Spleen (tissue), 7 donors: ENCODE measurements around the gene CD320.

ENCODE experiments used
- POLR2AphosphoS5 ChIP-seq, 3 donors: sonication (generic); formaldehyde crosslinking; IDR thresholded peaks; one replicate each; pipeline ENCODE4 v1.5.1; 2017; ENCODE audit warnings: antibody characterized with exemption in 3 of 3
- TF ChIP-seq, protein P1 (sequence below), 11 experiments: fragments of 200-600 bp in 7 of 11; fragments of 450-650 bp in 4 of 11; sonication (generic) in 4 of 11; IDR thresholded peaks in 8 of 11; conservative IDR thresholded peaks in 3 of 11; 1 replicate in 7 of 11; 2 replicates in 4 of 11; pipeline versions ENCODE4 v1.4.0 to v1.8.0; 2016 to 2021; ENCODE audit warnings: antibody characterized with exemption in 11 of 11, inconsistent platforms in 4 of 11, mild to moderate bottlenecking in 1 of 11
- donor health status: DM: no; HTN: no; CAD: no; lungs with moderate emphysema.
- donor health status: DM: no; HTN: no; CAD: no.
- donor health status: DM: no; HTN: no; CAD: no.

DNA sequence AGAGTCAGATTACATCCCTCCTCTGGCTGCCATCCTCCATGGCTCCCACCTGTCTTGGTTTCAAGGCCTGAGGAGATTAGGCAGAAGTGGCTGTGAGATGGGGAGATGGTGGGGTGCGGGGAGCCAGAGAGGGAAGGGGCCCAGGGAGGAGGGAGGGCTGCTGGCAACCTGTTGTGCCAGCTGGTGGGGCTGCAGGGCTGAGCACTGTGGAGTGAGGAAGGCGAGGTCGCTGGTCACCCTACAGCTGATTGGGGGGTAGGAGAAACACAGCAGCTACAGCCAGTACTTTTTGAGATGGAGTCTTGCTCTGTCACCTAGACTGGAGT lies 48.3 kb downstream of the CD320 start:
- TF ChIP-seq, protein P1, sequence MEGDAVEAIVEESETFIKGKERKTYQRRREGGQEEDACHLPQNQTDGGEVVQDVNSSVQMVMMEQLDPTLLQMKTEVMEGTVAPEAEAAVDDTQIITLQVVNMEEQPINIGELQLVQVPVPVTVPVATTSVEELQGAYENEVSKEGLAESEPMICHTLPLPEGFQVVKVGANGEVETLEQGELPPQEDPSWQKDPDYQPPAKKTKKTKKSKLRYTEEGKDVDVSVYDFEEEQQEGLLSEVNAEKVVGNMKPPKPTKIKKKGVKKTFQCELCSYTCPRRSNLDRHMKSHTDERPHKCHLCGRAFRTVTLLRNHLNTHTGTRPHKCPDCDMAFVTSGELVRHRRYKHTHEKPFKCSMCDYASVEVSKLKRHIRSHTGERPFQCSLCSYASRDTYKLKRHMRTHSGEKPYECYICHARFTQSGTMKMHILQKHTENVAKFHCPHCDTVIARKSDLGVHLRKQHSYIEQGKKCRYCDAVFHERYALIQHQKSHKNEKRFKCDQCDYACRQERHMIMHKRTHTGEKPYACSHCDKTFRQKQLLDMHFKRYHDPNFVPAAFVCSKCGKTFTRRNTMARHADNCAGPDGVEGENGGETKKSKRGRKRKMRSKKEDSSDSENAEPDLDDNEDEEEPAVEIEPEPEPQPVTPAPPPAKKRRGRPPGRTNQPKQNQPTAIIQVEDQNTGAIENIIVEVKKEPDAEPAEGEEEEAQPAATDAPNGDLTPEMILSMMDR (IDR thresholded peaks at IDR 0.05 in 8 of 11, conservative IDR thresholded peaks at IDR 0.05 in 3 of 11), result no peak
- no peak for TF ChIP-seq POLR2AphosphoS5 (IDR thresholded peaks at IDR 0.05)
